Kidney glomerular epithelial cell (primary cell): ENCODE measurements around the gene NTN5.

Experiments used
- DNase-seq: peaks from one replicate; lab custom pipeline; 2025; lab: John Stamatoyannopoulos, UW

Gene NTN5

GRCh38 chr19:48629599-48630295 is 43.1 kb downstream of the NTN5 start:
- no peak for DNase-seq

GRCh38 chr19:48629297-48629598 is 43.6 kb downstream of the NTN5 start:
- no peak for DNase-seq

- DNase-seq: no peak
Observed at GRCh38 chr19:48628486-48629296, 44.1 kb downstream of the NTN5 start.

GRCh38 chr19:48627865-48628314 is 44.9 kb downstream of the NTN5 start:
- no peak for DNase-seq

GRCh38 chr19:48627201-48627864 is 45.5 kb downstream of the NTN5 start:
- DNase-seq: peak; percentile 47

- DNase-seq: no peak
Observed at GRCh38 chr19:48625891-48626327, 46.9 kb downstream of the NTN5 start.

GRCh38 chr19:48624791-48625723 is 47.8 kb downstream of the NTN5 start:
- DNase-seq: no peak

GRCh38 chr19:48624067-48624594 is 48.7 kb downstream of the NTN5 start:
- peak; percentile 96 for DNase-seq

GRCh38 chr19:48623556-48624066 is 49.2 kb downstream of the NTN5 start:
- DNase-seq: no peak

- DNase-seq: no peak
Observed at GRCh38 chr19:48619692-48620585, 52.9 kb downstream of the NTN5 start.

GRCh38 chr19:48618916-48619691 is 53.7 kb downstream of the NTN5 start, which contains the start of the genes RPL18 and SPHK2:
TSS of gene RPL18 (minus strand) at chr19:48619178. CDS start at chr19:48619143, 35 bp downstream.
TSS of gene SPHK2 (plus strand) at chr19:48619506. CDS start at chr19:48620515, 1,009 bp downstream.
- DNase-seq: peak; percentile 99

- DNase-seq: no peak
Observed at GRCh38 chr19:48618278-48618915, 54.4 kb downstream of the NTN5 start.

- no peak for DNase-seq
Observed at GRCh38 chr19:48617146-48617937, 55.5 kb downstream of the NTN5 start.

- DNase-seq: no peak
Observed at GRCh38 chr19:48616491-48617056, 56.2 kb downstream of the NTN5 start.

GRCh38 chr19:48616041-48616436 is 56.8 kb downstream of the NTN5 start:
- no peak for DNase-seq

GRCh38 chr19:48615231-48616040 is 57.4 kb downstream of the NTN5 start:
- DNase-seq: no peak
